Ovary (tissue), 9 donors: ENCODE data around the gene PAFAH2. TPM values are rescaled to one million over a fixed set of nuclear protein-coding genes. Genes with fewer than 3 reads are reported as not detected.

ENCODE experiments used
- DNase-seq, 5 donors: peaks; one replicate each; pipeline ENCODE4 v3.0.0-alpha.2; 2019 to 2020
- H3K27ac ChIP-seq, 2 donors: fragments of 200-600 bp; one replicate each; pipeline versions ENCODE4 v1.5.1 to v1.8.0; 2019 to 2022
- H3K27me3 ChIP-seq: fragments of 200-600 bp; one replicate; pipeline ENCODE4 v1.8.0; 2022
- H3K36me3 ChIP-seq: fragments of 200-600 bp; sonication (generic); one replicate; pipeline ENCODE4 v1.5.1; 2019
- H3K4me1 ChIP-seq: one replicate; pipeline ENCODE4 v1.8.1; 2013; ENCODE audit warnings: mild to moderate bottlenecking, moderate library complexity; ENCODE audit not compliant: insufficient read depth
- H3K4me3 ChIP-seq: fragments of 200-600 bp; sonication (generic); one replicate; pipeline ENCODE4 v1.5.1; 2017
- H3K9me3 ChIP-seq, 2 donors: fragments of 200-600 bp in 1 of 2; sonication (generic) in 1 of 2; one replicate each; pipeline versions ENCODE4 v1.5.1 to v1.8.1; 2013 to 2019; ENCODE audit warnings: mild to moderate bottlenecking in 1 of 2, moderate library complexity in 1 of 2
- CTCF ChIP-seq, 3 donors: fragments of 450-650 bp in 2 of 3; fragments of 200-600 bp in 1 of 3; IDR thresholded peaks; one replicate each; pipeline versions ENCODE4 v1.5.1 to v1.8.0; 2016 to 2022; ENCODE audit warnings: antibody characterized with exemption in 3 of 3, mild to moderate bottlenecking in 1 of 3
- EP300 ChIP-seq: sonication (generic); formaldehyde crosslinking; IDR thresholded peaks from one replicate; pipeline ENCODE4 v1.6.1; 2017; ENCODE audit warnings: antibody characterized with exemption
- POLR2A ChIP-seq: fragments of 450-650 bp; IDR thresholded peaks from one replicate; pipeline ENCODE4 v1.6.1; 2017; ENCODE audit warnings: antibody characterized with exemption, mild to moderate bottlenecking, moderate library complexity
- WGBS, 3 donors: extraction: QIAGEN DNeasy Blood & Tissue Kit in 1 of 3; methylation state at CpG; one replicate each; pipeline versions ENCODE4 v1.1.5 to v1.1.7; 2013 to 2017; 5-methylcytosine and 5-hydroxymethylcytosine counted together
- intact Hi-C, 4 donors: fragments of 100-400 bp; cut with DNase I; formaldehyde crosslinking; loops; one replicate each; pipeline versions ENCODE4 v1.11.0 to v1.15.1; 2022 to 2023
- polyA plus RNA-seq, 2 donors: library from polyadenylated mRNA; stranded (reverse); fragments of 200-250 nt in 1 of 2; fragments of 350-450 nt in 1 of 2; fragmentation: Illumina TruSeq in 1 of 2; extraction: RNeasy Lipid Tissue Mini Kit (QIAGEN cat#74804) in 1 of 2; gene quantifications; one replicate each; pipeline ENCODE4 v1.2.3, GENCODE V29; 2013 to 2014
- total RNA-seq, 7 donors: library from RNA; depleted of rRNA in 2 of 7; stranded (reverse); fragments of >200 nt in 2 of 7; fragmentation: NEBNext Ultra II Directional in 3 of 7; extraction: Animal tissue kit (Norgen Biotek cat#: 25700) in 3 of 7; gene quantifications; one replicate each; pipeline versions ENCODE4 v1.1.0 to v1.2.4, GENCODE V29; 2016 to 2023
- donor health status: DM: no; HTN: no; CAD: no; lungs with moderate emphysema.
- donor health status: DM: no; HTN: no; CAD: no.
- donor health status: Bipolar disorder and iron deficiency.
- donor health status: DM: yes; HTN: yes; CAD: no.
- donor health status: DM: no; HTN: no; CAD: no.
- donor health status: DM: yes; HTN: yes; CAD: no.

PAFAH2 gene
- total and polyA plus RNA-seq, 9 donors, result 3.4 to 12.1 (median 6.1) TPM

- no peak for DNase-seq
- intact Hi-C loops, result no loop called here
- no peaks in the 10 kb centered on the region for H3K9me3 ChIP-seq
- no peaks in the 10 kb centered on the region for H3K36me3 ChIP-seq
- H3K27me3 ChIP-seq, result no peaks in the 10 kb centered on the region
- no peak overlapping the region for H3K27ac ChIP-seq
- WGBS, 3 donors, result 88 to 97% (median 95%) methylated on average over 2 of the region's 2 CpGs
- TF ChIP-seq EP300 (no peak), CTCF (IDR thresholded peaks at IDR 0.05) (no peak), POLR2A (no peak)
- H3K4me1 ChIP-seq, result no peaks in the 10 kb centered on the region
- no peak overlapping the region for H3K4me3 ChIP-seq
These were observed 38.3 kb downstream of the PAFAH2 start for GRCh38 chr1:25959611-25960010.

- 87 to 91% (median 89%) methylated on average over 6 of the region's 6 CpGs for WGBS, 3 donors
- Histone ChIP-seq H3K27me3 (no peaks in the 10 kb centered on the region), H3K36me3 (no peaks in the 10 kb centered on the region), H3K27ac (no peak overlapping the region), H3K4me1 (no peaks in the 10 kb centered on the region), H3K9me3 (no peaks in the 10 kb centered on the region), H3K4me3 (no peak overlapping the region)
- TF ChIP-seq EP300 (no peak), CTCF (IDR thresholded peaks at IDR 0.05) (no peak), POLR2A (no peak)
- no peak for DNase-seq
- intact Hi-C loops, result no loop called here
These were observed 39.4 kb downstream of the PAFAH2 start for GRCh38 chr1:25958465-25958864.

- DNase-seq, result no peak
- TF ChIP-seq POLR2A (no peak), EP300 (no peak), CTCF (IDR thresholded peaks at IDR 0.05) (no peak)
- Histone ChIP-seq H3K4me1 (peaks cover 2% of the 10 kb centered on the region), H3K27me3 (no peaks in the 10 kb centered on the region), H3K9me3 (no peaks in the 10 kb centered on the region), H3K36me3 (no peaks in the 10 kb centered on the region), H3K27ac (no peak overlapping the region), H3K4me3 (no peak overlapping the region)
- intact Hi-C loops, result no loop called here
These were observed 42.3 kb downstream of the PAFAH2 start for GRCh38 chr1:25955553-25955952.

- Histone ChIP-seq H3K4me1 (peaks cover 2% of the 10 kb centered on the region), H3K36me3 (no peaks in the 10 kb centered on the region), H3K27me3 (no peaks in the 10 kb centered on the region), H3K9me3 (no peaks in the 10 kb centered on the region), H3K4me3 (no peak overlapping the region), H3K27ac (no peak overlapping the region)
- 58 to 64% (median 59%) methylated on average over 10 of the region's 10 CpGs for WGBS, 3 donors
- no peak for TF ChIP-seq EP300
- TF ChIP-seq CTCF (IDR thresholded peaks at IDR 0.05), result no peak
- TF ChIP-seq POLR2A, result no peak
- DNase-seq, result no peak
- intact Hi-C loops, result no loop called here
These were observed 43.5 kb downstream of the PAFAH2 start for GRCh38 chr1:25954282-25954938.
